ENCODE measurements around the gene GPR180.

DNA sequence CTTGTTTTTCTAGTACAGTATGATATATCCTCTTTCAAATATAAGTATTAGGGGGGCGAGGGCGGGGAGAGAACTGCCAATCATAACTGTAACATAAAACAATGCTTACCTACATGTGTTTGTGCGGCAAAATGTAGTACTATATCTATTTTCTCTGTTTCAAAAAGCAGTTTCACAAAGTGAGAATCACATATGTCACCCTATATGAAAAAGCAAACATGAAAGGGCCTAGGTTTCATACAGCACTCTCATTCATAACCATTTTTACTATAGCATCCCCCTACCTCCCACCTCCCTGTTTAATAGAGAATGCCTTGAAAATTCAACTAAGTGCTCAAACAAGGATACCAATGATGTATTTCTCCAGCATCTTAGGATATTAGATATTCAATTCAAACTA lies 10.9 kb upstream of the GPR180 start:
- TF ChIP-seq, protein P1, sequence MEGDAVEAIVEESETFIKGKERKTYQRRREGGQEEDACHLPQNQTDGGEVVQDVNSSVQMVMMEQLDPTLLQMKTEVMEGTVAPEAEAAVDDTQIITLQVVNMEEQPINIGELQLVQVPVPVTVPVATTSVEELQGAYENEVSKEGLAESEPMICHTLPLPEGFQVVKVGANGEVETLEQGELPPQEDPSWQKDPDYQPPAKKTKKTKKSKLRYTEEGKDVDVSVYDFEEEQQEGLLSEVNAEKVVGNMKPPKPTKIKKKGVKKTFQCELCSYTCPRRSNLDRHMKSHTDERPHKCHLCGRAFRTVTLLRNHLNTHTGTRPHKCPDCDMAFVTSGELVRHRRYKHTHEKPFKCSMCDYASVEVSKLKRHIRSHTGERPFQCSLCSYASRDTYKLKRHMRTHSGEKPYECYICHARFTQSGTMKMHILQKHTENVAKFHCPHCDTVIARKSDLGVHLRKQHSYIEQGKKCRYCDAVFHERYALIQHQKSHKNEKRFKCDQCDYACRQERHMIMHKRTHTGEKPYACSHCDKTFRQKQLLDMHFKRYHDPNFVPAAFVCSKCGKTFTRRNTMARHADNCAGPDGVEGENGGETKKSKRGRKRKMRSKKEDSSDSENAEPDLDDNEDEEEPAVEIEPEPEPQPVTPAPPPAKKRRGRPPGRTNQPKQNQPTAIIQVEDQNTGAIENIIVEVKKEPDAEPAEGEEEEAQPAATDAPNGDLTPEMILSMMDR (IDR thresholded peaks at IDR 0.05) = no peak
- TF ChIP-seq POLR2A (IDR thresholded peaks at IDR 0.05) = no peak
